LNCAP (cell line): ENCODE measurements around the gene PTPRD.

ENCODE experiments used
- CTCF ChIP-seq: fragments of 450-650 bp; IDR thresholded peaks from 2 replicates; pipeline ENCODE4 v1.5.1; 2017; ENCODE audit warnings: mild to moderate bottlenecking

PTPRD gene

GRCh38 chr9:9817176-9817575, 795.6 kb downstream of the PTPRD start:
- TF ChIP-seq CTCF, result no peak

GRCh38 chr9:9804109-9804508, 808.7 kb downstream of the PTPRD start:
- no peak for TF ChIP-seq CTCF

GRCh38 chr9:9799287-9799686, 813.5 kb downstream of the PTPRD start:
- TF ChIP-seq CTCF, result no peak

GRCh38 chr9:9792144-9792857, 820.5 kb downstream of the PTPRD start:
- TF ChIP-seq CTCF, result no peak

GRCh38 chr9:9791611-9792010, 821.2 kb downstream of the PTPRD start:
- TF ChIP-seq CTCF, result peak; percentile 14; the same call in 1 of the 2 replicates

GRCh38 chr9:9790216-9790872, 822.5 kb downstream of the PTPRD start:
- TF ChIP-seq CTCF, result peak; percentile 69

GRCh38 chr9:9783711-9784110, 829.1 kb downstream of the PTPRD start:
- TF ChIP-seq CTCF, result no peak
